H9 (cell line): Measurements from ENCODE around the gene HRH1. TPM values are rescaled to one million over a fixed set of nuclear protein-coding genes. Genes with fewer than 3 reads are reported as not detected.

ENCODE experiments used
- DNase-seq: peaks from one replicate; pipeline ENCODE4 v3.0.0-alpha.2; 2017
- H2AFZ ChIP-seq: one replicate; pipeline ENCODE4 v1.6.1; 2013; ENCODE audit warnings: mild to moderate bottlenecking, low read length, control low read depth, moderate library complexity
- H2AK5ac ChIP-seq: 2 replicates; pipeline ENCODE4 v1.6.1; 2013; ENCODE audit warnings: low read length, control low read depth, mixed read lengths; ENCODE audit not compliant: insufficient read length
- H2BK120ac ChIP-seq: one replicate; pipeline ENCODE4 v1.6.1; 2013; ENCODE audit warnings: low read depth, mild to moderate bottlenecking, low read length, control low read depth, inconsistent platforms; ENCODE audit not compliant: poor library complexity, severe bottlenecking
- H2BK12ac ChIP-seq: 2 replicates; pipeline ENCODE4 v1.6.1; 2013; ENCODE audit warnings: low read length, control low read depth, mixed read lengths, low read depth; ENCODE audit not compliant: insufficient read length
- H2BK15ac ChIP-seq: 2 replicates; pipeline ENCODE4 v1.6.1; 2013; ENCODE audit warnings: low read depth, low read length, control low read depth
- H2BK20ac ChIP-seq: one replicate; pipeline ENCODE4 v1.6.1; 2013; ENCODE audit warnings: low read depth, mild to moderate bottlenecking, low read length, control low read depth, inconsistent platforms; ENCODE audit not compliant: poor library complexity, severe bottlenecking
- H2BK5ac ChIP-seq: 2 replicates; pipeline ENCODE4 v1.6.1; 2013; ENCODE audit warnings: low read length, control low read depth, mixed read lengths; ENCODE audit not compliant: insufficient read length
- H3K14ac ChIP-seq: 2 replicates; pipeline ENCODE4 v1.6.1; 2013; ENCODE audit warnings: low read length, control low read depth; ENCODE audit not compliant: insufficient read depth
- H3K18ac ChIP-seq: 2 replicates; pipeline ENCODE4 v1.6.1; 2013; ENCODE audit warnings: low read depth, mild to moderate bottlenecking, mixed read lengths, low read length, control low read depth; ENCODE audit not compliant: insufficient read length
- H3K23ac ChIP-seq: 2 replicates; pipeline ENCODE4 v1.6.1; 2013; ENCODE audit warnings: low read length, control low read depth, mixed read lengths, low read depth; ENCODE audit not compliant: insufficient read length
- H3K23me2 ChIP-seq: 2 replicates; pipeline ENCODE4 v1.6.1; 2013; ENCODE audit warnings: low read depth, mild to moderate bottlenecking, mixed read lengths, low read length, control low read depth; ENCODE audit not compliant: insufficient read length, poor library complexity, severe bottlenecking
- H3K27ac ChIP-seq: 2 replicates; pipeline ENCODE4 v1.5.1; 2013; ENCODE audit warnings: low read length, control low read depth, mixed read lengths, low read depth; ENCODE audit not compliant: insufficient read length
- H3K27me3 ChIP-seq: 2 replicates; pipeline ENCODE4 v1.6.1; 2013; ENCODE audit warnings: low read length, control low read depth, inconsistent platforms; ENCODE audit not compliant: insufficient read depth
- H3K4ac ChIP-seq: 2 replicates; pipeline ENCODE4 v1.6.1; 2013; ENCODE audit warnings: low read depth, mild to moderate bottlenecking, control low read depth, inconsistent platforms, low read length, moderate library complexity
- H3K4me1 ChIP-seq: 2 replicates; pipeline ENCODE4 v1.6.1; 2013; ENCODE audit warnings: low read length, control low read depth, inconsistent platforms; ENCODE audit not compliant: insufficient read depth
- H3K4me2 ChIP-seq: 2 replicates; pipeline ENCODE4 v1.6.1; 2013; ENCODE audit warnings: low read length, control low read depth, mixed read lengths; ENCODE audit not compliant: insufficient read length, insufficient read depth
- H3K56ac ChIP-seq: 2 replicates; pipeline ENCODE4 v1.6.1; 2013; ENCODE audit warnings: low read depth, mild to moderate bottlenecking, mixed read lengths, low read length, control low read depth; ENCODE audit not compliant: insufficient read length
- H3K79me1 ChIP-seq: 2 replicates; pipeline ENCODE4 v1.6.1; 2013; ENCODE audit warnings: low read depth, mild to moderate bottlenecking, moderate library complexity, low read length, control low read depth, inconsistent platforms; ENCODE audit not compliant: insufficient read depth, poor library complexity, severe bottlenecking
- H3K79me2 ChIP-seq: 2 replicates; pipeline ENCODE4 v1.6.1; 2013; ENCODE audit warnings: low read length, control low read depth, inconsistent platforms; ENCODE audit not compliant: insufficient read depth
- H3K9ac ChIP-seq: 2 replicates; pipeline ENCODE4 v1.6.1; 2013; ENCODE audit warnings: low read length, control low read depth, mixed read lengths; ENCODE audit not compliant: insufficient read length; ENCODE audit errors: extremely low read depth
- H3K9me3 ChIP-seq: one replicate; pipeline ENCODE4 v1.6.1; 2013; ENCODE audit warnings: low read depth, low read length, inconsistent platforms; ENCODE audit not compliant: control insufficient read depth
- H3T11ph ChIP-seq: one replicate; pipeline ENCODE4 v1.6.1; 2013; ENCODE audit warnings: mild to moderate bottlenecking, low read length, control low read depth, inconsistent platforms
- H4K20me1 ChIP-seq: one replicate; pipeline ENCODE4 v1.6.1; 2013; ENCODE audit not compliant: control insufficient read depth, insufficient read length, insufficient read depth
- H4K5ac ChIP-seq: 2 replicates; pipeline ENCODE4 v1.6.1; 2013; ENCODE audit warnings: low read depth, mild to moderate bottlenecking, mixed read lengths, low read length, control low read depth; ENCODE audit not compliant: insufficient read length
- H4K8ac ChIP-seq: replicated peaks from 2 replicates; pipeline ENCODE4 v1.6.1; 2013; ENCODE audit warnings: low read length, control low read depth, mixed read lengths, low read depth; ENCODE audit not compliant: insufficient read length
- H4K91ac ChIP-seq: 2 replicates; pipeline ENCODE4 v1.6.1; 2013; ENCODE audit warnings: low read depth, mild to moderate bottlenecking, moderate library complexity, mixed read lengths, low read length, control low read depth; ENCODE audit not compliant: insufficient read length
- H3K27ac Mint-ChIP-seq, 3 experiments: 2 replicates in 2 of 3; 3 replicates in 1 of 3; pipeline ENCODE4 v1.8.0; 2020 to 2021; ENCODE audit warnings: mixed read lengths in 3 of 3, mild to moderate bottlenecking in 1 of 3, moderate library complexity in 1 of 3
- H3K27me3 Mint-ChIP-seq: 2 replicates; pipeline ENCODE4 v1.8.0; 2021; ENCODE audit warnings: low read depth, mild to moderate bottlenecking, moderate library complexity, mixed read lengths
- H3K36me3 Mint-ChIP-seq, 3 experiments: 2 replicates in 2 of 3; 3 replicates in 1 of 3; pipeline ENCODE4 v1.8.0; 2020 to 2021; ENCODE audit warnings: low read depth in 3 of 3, mixed read lengths in 3 of 3; ENCODE audit not compliant: insufficient read depth in 1 of 3
- H3K4me1 Mint-ChIP-seq, 2 experiments: 2 replicates each; pipeline ENCODE4 v1.8.0; 2020; ENCODE audit warnings: mixed read lengths in 2 of 2
- H3K4me3 Mint-ChIP-seq, 2 experiments: 2 replicates in 1 of 2; 3 replicates in 1 of 2; pipeline ENCODE4 v1.8.0; 2020 to 2021; ENCODE audit warnings: mild to moderate bottlenecking in 2 of 2, mixed read lengths in 2 of 2, moderate library complexity in 1 of 2
- H3K9me3 Mint-ChIP-seq, 2 experiments: 2 replicates in 1 of 2; 3 replicates in 1 of 2; pipeline ENCODE4 v1.8.0; 2020; ENCODE audit warnings: mild to moderate bottlenecking in 2 of 2, mixed read lengths in 2 of 2, moderate library complexity in 1 of 2
- WGBS: extraction: QIAGEN DNeasy Blood & Tissue Kit; methylation state at CpG from one replicate; pipeline ENCODE4 v1.1.7; 2013; ENCODE audit warnings: missing lambda C conversion rate, low lambda C conversion rate, mixed read lengths; ENCODE audit not compliant: insufficient read length; ENCODE audit errors: extremely low coverage; 5-methylcytosine and 5-hydroxymethylcytosine counted together
- total RNA-seq: library from RNA; stranded (reverse); gene quantifications from 2 replicates; pipeline ENCODE4 v1.2.1, GENCODE V29; 2021
- TF ChIP-seq, protein P1 (sequence below): fragments of 200-600 bp; sonication (generic); conservative IDR thresholded peaks from 3 replicates; pipeline ENCODE4 v1.8.0; 2021; ENCODE audit warnings: antibody characterized with exemption, mild to moderate bottlenecking

The HRH1 gene
- total RNA-seq, 1 experiment from 2014 or later: 0.74 TPM

DNA sequence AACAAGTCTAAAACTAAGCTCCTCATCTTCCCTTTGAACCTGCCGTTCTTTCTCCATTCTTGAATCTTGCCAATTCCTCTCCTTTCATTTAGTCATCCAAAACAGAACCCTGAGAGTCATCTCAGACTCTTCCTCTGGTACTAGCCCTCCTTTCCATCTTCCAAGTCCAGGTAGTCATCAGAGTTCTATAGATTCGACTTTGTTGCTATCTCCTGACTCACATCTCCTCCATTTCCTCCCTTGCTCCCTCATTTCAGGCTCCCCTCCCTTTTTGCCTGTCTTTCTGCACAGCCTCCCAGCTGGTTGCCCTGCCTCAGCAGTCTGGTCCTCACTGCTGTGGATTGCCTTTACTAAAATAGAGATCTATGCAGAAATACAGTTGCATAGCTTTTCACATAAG is 122.6 kb downstream of the HRH1 start:
- peaks cover 4% of the 10 kb centered on the region for H3K79me1 ChIP-seq
- H3K79me2 ChIP-seq: peaks cover 4% of the 10 kb centered on the region; the same call in 1 of the 2 replicates
- H4K5ac ChIP-seq: no peak overlapping the region
- Mint-ChIP-seq H3K27ac (no peak overlapping the region), H3K9me3 (peaks cover 0 to 3% of the 10 kb centered on the region in 2 experiments; a peak in 3 of 5 replicates), H3K4me3 (no peak overlapping the region), H3K36me3 (peaks cover 0 to 3% (median 0%) of the 10 kb centered on the region in 3 experiments; a peak in 2 of 7 replicates), H3K27me3 (no peaks in the 10 kb centered on the region), H3K4me1 (peaks cover 9 to 10% of the 10 kb centered on the region in 2 experiments)
- no peak overlapping the region for H3K18ac ChIP-seq
- H3K23me2 ChIP-seq: peaks cover 11% of the 10 kb centered on the region
- no peak overlapping the region for H3K4me2 ChIP-seq
- no peak overlapping the region for H4K91ac ChIP-seq
- H3K27ac ChIP-seq: no peak overlapping the region
- no peaks in the 10 kb centered on the region for H4K20me1 ChIP-seq
- no peak overlapping the region for H3T11ph ChIP-seq
- TF ChIP-seq, protein P1, sequence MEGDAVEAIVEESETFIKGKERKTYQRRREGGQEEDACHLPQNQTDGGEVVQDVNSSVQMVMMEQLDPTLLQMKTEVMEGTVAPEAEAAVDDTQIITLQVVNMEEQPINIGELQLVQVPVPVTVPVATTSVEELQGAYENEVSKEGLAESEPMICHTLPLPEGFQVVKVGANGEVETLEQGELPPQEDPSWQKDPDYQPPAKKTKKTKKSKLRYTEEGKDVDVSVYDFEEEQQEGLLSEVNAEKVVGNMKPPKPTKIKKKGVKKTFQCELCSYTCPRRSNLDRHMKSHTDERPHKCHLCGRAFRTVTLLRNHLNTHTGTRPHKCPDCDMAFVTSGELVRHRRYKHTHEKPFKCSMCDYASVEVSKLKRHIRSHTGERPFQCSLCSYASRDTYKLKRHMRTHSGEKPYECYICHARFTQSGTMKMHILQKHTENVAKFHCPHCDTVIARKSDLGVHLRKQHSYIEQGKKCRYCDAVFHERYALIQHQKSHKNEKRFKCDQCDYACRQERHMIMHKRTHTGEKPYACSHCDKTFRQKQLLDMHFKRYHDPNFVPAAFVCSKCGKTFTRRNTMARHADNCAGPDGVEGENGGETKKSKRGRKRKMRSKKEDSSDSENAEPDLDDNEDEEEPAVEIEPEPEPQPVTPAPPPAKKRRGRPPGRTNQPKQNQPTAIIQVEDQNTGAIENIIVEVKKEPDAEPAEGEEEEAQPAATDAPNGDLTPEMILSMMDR: no peak
- no peak overlapping the region for H2AK5ac ChIP-seq
- no peak overlapping the region for H2BK15ac ChIP-seq
- no CpG with 5 or more reads among the region's 2 CpGs for WGBS
- no peak overlapping the region for H2BK120ac ChIP-seq
- no peak overlapping the region for H3K14ac ChIP-seq
- DNase-seq: no peak
- no peak overlapping the region for H3K56ac ChIP-seq
- H2BK5ac ChIP-seq: no peak overlapping the region
- H3K4ac ChIP-seq: no peak overlapping the region
- no peak overlapping the region for H2BK12ac ChIP-seq
- H3K9ac ChIP-seq: no peak overlapping the region
- no peak overlapping the region for H2AFZ ChIP-seq
- no peak overlapping the region for H4K8ac ChIP-seq
- H3K9me3 ChIP-seq: no peaks in the 10 kb centered on the region
- 0 out of 2 replicates have a peak, but pooled peaks cover 3% of the 10 kb centered on the region for H3K4me1 ChIP-seq
- no peaks in the 10 kb centered on the region for H3K27me3 ChIP-seq
- no peak overlapping the region for H3K23ac ChIP-seq
- no peak overlapping the region for H2BK20ac ChIP-seq
